GM18499 (cell line): Measurements from ENCODE around the gene FAM200A.
"Not testable (repeated sequence)": the region's sequence is repeated elsewhere in the genome, so short reads cannot be mapped to it uniquely, and the experiment has no call there.

Experiments
- ATAC-seq: cut with Tn5 transposase; IDR thresholded peaks from one replicate; pipeline ENCODE4 v1.9.1; 2021; ENCODE audit warnings: moderate number of reproducible peaks; ENCODE audit not compliant: insufficient read depth, unreplicated experiment

Gene FAM200A

GRCh38 chr7:99559175-99559915, 7.4 kb upstream of the FAM200A start:
- no peak for ATAC-seq

GRCh38 chr7:99558306-99559174, 6.6 kb upstream of the FAM200A start, which contains the start of gene ZNF655:
Gene ZNF655 (plus strand): TSS chr7:99558642. CDS start chr7:99560560, 1,918 bp downstream.
- no peak for ATAC-seq

- ATAC-seq, result no peak
These were observed 6.0 kb upstream of the FAM200A start for GRCh38 chr7:99557940-99558305.

- no peak for ATAC-seq
These were observed 5.3 kb upstream of the FAM200A start for GRCh38 chr7:99557196-99557607.

GRCh38 chr7:99554939-99555338, 3.0 kb upstream of the FAM200A start:
- no peak for ATAC-seq

- no peak for ATAC-seq
These were observed 1.1 kb upstream of the FAM200A start for GRCh38 chr7:99553039-99553438.

- ATAC-seq, result no peak
These were observed 580 bp downstream of the FAM200A start for GRCh38 chr7:99551334-99551733.

- not testable (repeated sequence) for ATAC-seq
These were observed 2.4 kb downstream of the FAM200A start for GRCh38 chr7:99549545-99549944.

- not testable (repeated sequence) for ATAC-seq
These were observed 6.6 kb downstream of the FAM200A start for GRCh38 chr7:99545308-99545707.

GRCh38 chr7:99543916-99544315, 8.0 kb downstream of the FAM200A start:
- ATAC-seq, result no peak

GRCh38 chr7:99543081-99543671, 8.7 kb downstream of the FAM200A start:
- ATAC-seq, result no peak

GRCh38 chr7:99541212-99541611, 10.7 kb downstream of the FAM200A start:
- ATAC-seq, result no peak

- no peak for ATAC-seq
These were observed 11.4 kb downstream of the FAM200A start for GRCh38 chr7:99540542-99540941.

- no peak for ATAC-seq
These were observed 12.6 kb downstream of the FAM200A start for GRCh38 chr7:99539213-99539811.

GRCh38 chr7:99535667-99536066, 16.2 kb downstream of the FAM200A start:
- ATAC-seq, result no peak

GRCh38 chr7:99531354-99531765, 20.6 kb downstream of the FAM200A start:
- ATAC-seq, result no peak

- ATAC-seq, result no peak
These were observed 26.0 kb downstream of the FAM200A start for GRCh38 chr7:99525713-99526440.

GRCh38 chr7:99521399-99521798, 30.5 kb downstream of the FAM200A start:
- no peak for ATAC-seq

GRCh38 chr7:99514050-99514449, 37.9 kb downstream of the FAM200A start:
- no peak for ATAC-seq

- ATAC-seq, result no peak
These were observed 46.6 kb downstream of the FAM200A start for GRCh38 chr7:99505324-99505662.
